ENCODE data around the gene COX6A2.

- TF ChIP-seq CTCF (conservative IDR thresholded peaks at IDR 0.05; ENCODE audit: low read length) (no peak), EZH2phosphoT487 (IDR thresholded peaks at IDR 0.05; ENCODE audit: borderline replicate concordance) (no peak)
These were observed 500 bp downstream of the COX6A2 start for GRCh38 chr16:31427441-31428278.
